DND-41 (cell line): ENCODE measurements around the gene PRPSAP2.
A peak's percentile ranks its signal among the peaks of the same experiment; 100 is the strongest.
"Not testable (repeated sequence)": the region's sequence is repeated elsewhere in the genome, so short reads cannot be mapped to it uniquely, and the experiment has no call there.

Experiments
- ATAC-seq: fragments of 200-7000 bp; cut with Tn5 transposase; 3 replicates; pipeline ENCODE4 v1.9.1; 2021; ENCODE audit warnings: low read depth; ENCODE audit not compliant: insufficient read depth
- DNase-seq: peaks from one replicate; pipeline ENCODE4 v3.0.0-alpha.2; 2020
- H2AFZ ChIP-seq: 2 replicates; pipeline ENCODE4 v1.6.0; 2012; ENCODE audit warnings: low read depth, low read length
- H3K27ac ChIP-seq: 2 replicates; pipeline ENCODE4 v1.5.1; 2012; ENCODE audit warnings: low read length, inconsistent platforms
- H3K27me3 ChIP-seq: fragments of 200-600 bp; sonication (generic); 2 replicates; pipeline ENCODE4 v1.6.0; 2012; ENCODE audit warnings: low read length, mild to moderate bottlenecking, inconsistent platforms; ENCODE audit not compliant: insufficient read depth, poor library complexity
- H3K36me3 ChIP-seq: 2 replicates; pipeline ENCODE4 v1.5.1; 2012; ENCODE audit warnings: low read length, inconsistent platforms; ENCODE audit not compliant: insufficient read depth
- H3K4me1 ChIP-seq: 2 replicates; pipeline ENCODE4 v1.5.1; 2012; ENCODE audit warnings: mild to moderate bottlenecking, low read length; ENCODE audit not compliant: insufficient read depth
- H3K4me2 ChIP-seq: 2 replicates; pipeline ENCODE4 v1.6.0; 2012; ENCODE audit warnings: mild to moderate bottlenecking, moderate library complexity, low read length, inconsistent platforms; ENCODE audit not compliant: insufficient read depth
- H3K4me3 ChIP-seq, 2 experiments: fragments of 200-600 bp in 1 of 2; shearing (Covaris generic) in 1 of 2; 2 replicates each; pipeline ENCODE4 v1.5.1; 2012 to 2016; ENCODE audit warnings: inconsistent platforms in 2 of 2, low read length in 2 of 2, mild to moderate bottlenecking in 2 of 2, low read depth in 1 of 2, moderate library complexity in 1 of 2
- H3K79me2 ChIP-seq: 2 replicates; pipeline ENCODE4 v1.6.0; 2012; ENCODE audit warnings: low read length, inconsistent platforms; ENCODE audit not compliant: insufficient read depth
- H3K9ac ChIP-seq: 2 replicates; pipeline ENCODE4 v1.6.0; 2012; ENCODE audit warnings: low read depth, mild to moderate bottlenecking, inconsistent platforms, low read length, moderate library complexity
- H3K9me3 ChIP-seq: 2 replicates; pipeline ENCODE4 v1.5.1; 2012; ENCODE audit warnings: low read length, moderate library complexity, mild to moderate bottlenecking, inconsistent platforms; ENCODE audit not compliant: insufficient read depth, severe bottlenecking
- H4K20me1 ChIP-seq: 2 replicates; pipeline ENCODE4 v1.6.0; 2012; ENCODE audit warnings: low read length; ENCODE audit not compliant: insufficient read depth
- CTCF ChIP-seq: IDR thresholded peaks from 2 replicates; pipeline ENCODE4 v1.5.1; 2012; ENCODE audit warnings: borderline replicate concordance, low read length, moderate library complexity, mild to moderate bottlenecking; ENCODE audit not compliant: poor library complexity, severe bottlenecking; ENCODE audit errors: extremely low read depth
- EZH2 ChIP-seq: IDR thresholded peaks from 3 replicates; pipeline ENCODE4 v1.6.1; 2012; ENCODE audit warnings: borderline replicate concordance, low read depth, mild to moderate bottlenecking, moderate library complexity, low read length, inconsistent platforms; ENCODE audit not compliant: severe bottlenecking

PRPSAP2 gene

GRCh38 chr17:18859256-18859655 is 1.3 kb downstream of the PRPSAP2 start:
- H2AFZ ChIP-seq, result no peak overlapping the region
- no peak for DNase-seq
- H3K36me3 ChIP-seq, result no peaks in the 10 kb centered on the region
- H3K9ac ChIP-seq, result peak overlapping the region; percentile 79
- peaks cover 41% of the 10 kb centered on the region for H3K79me2 ChIP-seq
- H3K9me3 ChIP-seq, result no peaks in the 10 kb centered on the region
- ATAC-seq, result no peak
- H3K4me2 ChIP-seq, result peak overlapping the region; percentile 92
- H3K27ac ChIP-seq, result no peak overlapping the region; the same call in 1 of the 2 replicates
- H3K4me3 ChIP-seq, result peak overlapping the region in 1 of 2 experiments; percentile 69; a peak in 2 of 4 replicates
- H4K20me1 ChIP-seq, result no peaks in the 10 kb centered on the region
- no peaks in the 10 kb centered on the region for H3K27me3 ChIP-seq
- peaks cover 44% of the 10 kb centered on the region for H3K4me1 ChIP-seq
- TF ChIP-seq CTCF, result no peak
- TF ChIP-seq EZH2, result no peak

- peaks cover 46% of the 10 kb centered on the region for H3K79me2 ChIP-seq
- no peaks in the 10 kb centered on the region for H3K9me3 ChIP-seq
- H3K4me1 ChIP-seq, result peaks cover 38% of the 10 kb centered on the region
- no peaks in the 10 kb centered on the region for H3K27me3 ChIP-seq
- H3K4me2 ChIP-seq, result no peak overlapping the region
- ATAC-seq, result no peak
- no peak overlapping the region for H3K9ac ChIP-seq
- H4K20me1 ChIP-seq, result no peaks in the 10 kb centered on the region
- TF ChIP-seq EZH2 (no peak), CTCF (no peak)
- no peak overlapping the region for H3K27ac ChIP-seq
- H2AFZ ChIP-seq, result no peak overlapping the region
- H3K36me3 ChIP-seq, result no peaks in the 10 kb centered on the region
- no peak overlapping the region for H3K4me3 ChIP-seq
- no peak for DNase-seq
Observed at GRCh38 chr17:18860161-18860972, 2.4 kb downstream of the PRPSAP2 start.

GRCh38 chr17:18862011-18862410 is 4.1 kb downstream of the PRPSAP2 start:
- Histone ChIP-seq H3K9ac (no peak overlapping the region), H2AFZ (no peak overlapping the region), H3K9me3 (no peaks in the 10 kb centered on the region), H3K4me1 (peaks cover 24% of the 10 kb centered on the region), H3K79me2 (peaks cover 46% of the 10 kb centered on the region), H4K20me1 (no peaks in the 10 kb centered on the region), H3K36me3 (peaks cover 5% of the 10 kb centered on the region), H3K4me2 (no peak overlapping the region), H3K4me3 (no peak overlapping the region), H3K27ac (no peak overlapping the region), H3K27me3 (no peaks in the 10 kb centered on the region)
- no peak for DNase-seq
- TF ChIP-seq CTCF (no peak), EZH2 (no peak)
- no peak for ATAC-seq

- not testable (repeated sequence) for H2AFZ ChIP-seq, ATAC-seq, H3K4me3 ChIP-seq, H3K27ac ChIP-seq, H3K9ac ChIP-seq, H3K4me2 ChIP-seq, H4K20me1 ChIP-seq, H3K9me3 ChIP-seq, H3K27me3 ChIP-seq, H3K4me1 ChIP-seq, DNase-seq
- peaks cover 28% of the 10 kb centered on the region for H3K36me3 ChIP-seq
- H3K79me2 ChIP-seq, result peaks cover 31% of the 10 kb centered on the region
Observed at GRCh38 chr17:18864996-18865395, 7.1 kb downstream of the PRPSAP2 start.
